DMS53 treated with DMSO at 0.1 percent for 48 hours (cell line): Measurements from ENCODE around the gene METRNL.
"Not testable (repeated sequence)": the region's sequence is repeated elsewhere in the genome, so short reads cannot be mapped to it uniquely, and the experiment has no call there.

Experiments used
- DNase-seq: peaks from one replicate; lab custom pipeline; 2025; ENCODE audit not compliant: unreplicated experiment; lab: John Stamatoyannopoulos, UW

The METRNL gene

DNA sequence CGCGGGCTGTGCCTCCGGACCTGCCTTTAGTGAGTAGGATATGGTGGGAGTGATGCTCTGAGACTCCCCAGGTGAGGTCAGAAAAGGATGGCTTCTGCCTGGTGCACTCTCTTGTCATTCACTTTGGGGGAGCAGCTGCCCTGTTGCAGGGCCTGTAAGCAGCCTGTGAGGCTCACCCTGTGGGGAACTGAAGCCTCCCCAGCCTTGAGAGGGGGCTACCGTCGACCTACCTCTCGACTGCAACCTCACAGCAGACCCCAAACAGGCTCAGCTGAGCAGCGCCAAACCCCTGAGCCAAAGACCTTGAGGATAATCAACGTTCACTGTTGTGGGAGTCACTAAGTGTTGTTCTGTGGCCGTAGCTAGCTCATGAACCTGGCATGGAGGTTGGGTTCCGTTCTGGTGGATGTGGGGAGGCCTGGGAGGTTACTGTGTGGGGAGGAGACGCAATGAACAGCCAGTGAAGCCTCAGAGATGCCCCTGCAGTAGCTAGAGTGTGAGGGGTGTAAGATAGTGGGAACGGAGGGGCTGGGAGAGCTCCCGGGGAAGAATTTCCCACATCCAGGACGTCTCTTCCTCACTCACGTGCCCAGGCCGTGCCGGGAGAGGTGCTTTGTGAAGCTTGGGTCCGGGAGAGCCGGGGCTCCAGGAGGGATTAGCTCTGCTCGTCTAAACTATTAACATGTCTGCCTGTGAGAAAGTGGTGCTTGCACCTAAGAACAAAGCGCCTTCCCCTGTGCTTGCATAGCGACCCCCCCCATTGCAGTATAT lies 38.8 kb downstream of the METRNL start:
- DNase-seq, result no peak

DNA sequence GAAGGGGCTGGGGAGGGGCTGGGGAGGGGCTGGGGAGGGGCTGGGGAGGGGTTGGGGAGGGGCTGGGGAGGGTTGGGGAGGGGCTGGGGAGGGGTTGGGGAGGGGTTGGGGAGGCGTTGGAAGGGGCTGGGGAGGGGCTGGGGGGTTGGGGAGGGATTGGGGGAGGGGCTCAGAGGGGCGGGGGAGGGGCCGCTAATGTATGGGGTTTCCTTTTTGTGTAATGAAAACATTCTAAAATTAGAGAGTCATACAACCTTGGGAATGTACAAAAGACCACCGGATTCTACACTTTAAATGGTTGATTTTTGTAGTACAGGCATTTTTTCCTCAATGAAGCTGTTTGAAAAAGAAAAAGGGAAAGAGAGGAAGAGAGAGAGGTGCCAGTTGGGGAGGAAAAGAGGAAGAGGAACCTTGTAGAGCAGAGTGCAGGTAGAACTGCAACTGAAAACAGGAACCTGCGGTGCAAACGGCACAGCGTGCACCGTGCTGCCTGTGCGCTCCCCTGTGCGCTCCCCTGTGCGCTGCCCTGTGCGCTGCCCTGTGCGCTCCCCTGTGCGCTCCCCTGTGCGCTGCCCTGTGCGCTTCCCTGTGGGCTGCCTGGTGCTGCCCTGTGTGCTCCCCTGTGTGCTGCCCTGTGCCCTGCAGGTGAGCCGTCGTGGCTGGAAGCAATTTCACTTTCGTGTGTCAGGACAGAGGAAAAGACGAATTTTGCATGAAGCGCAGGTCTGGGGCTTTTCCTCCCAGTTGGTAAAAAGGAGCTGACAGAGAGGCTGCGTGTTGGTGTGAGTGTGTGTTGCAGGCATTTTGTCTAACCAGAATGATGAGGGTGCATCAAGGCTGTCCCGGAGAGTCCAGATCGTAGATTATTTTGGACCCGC lies 40.8 kb downstream of the METRNL start:
- DNase-seq, result no peak

DNA sequence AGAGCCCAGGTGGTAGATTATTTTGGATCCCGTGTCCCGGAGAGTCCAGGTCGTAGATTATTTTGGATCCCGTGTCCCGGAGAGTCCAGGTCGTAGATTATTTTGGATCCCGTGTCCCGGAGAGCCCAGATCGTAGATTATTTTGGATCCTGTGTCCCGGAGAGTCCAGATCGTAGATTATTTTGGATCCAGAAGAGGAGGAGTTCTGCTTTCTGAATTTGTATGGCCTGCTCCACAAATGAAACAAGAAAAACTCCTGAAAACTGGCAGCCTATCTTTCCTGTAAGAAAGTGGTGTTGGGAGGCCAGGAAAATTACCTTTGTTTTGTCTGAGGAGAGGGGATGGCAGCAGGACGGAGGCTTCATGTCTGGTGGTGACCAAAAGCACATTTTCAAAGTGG lies 42.1 kb downstream of the METRNL start:
- not testable (repeated sequence) for DNase-seq

DNA sequence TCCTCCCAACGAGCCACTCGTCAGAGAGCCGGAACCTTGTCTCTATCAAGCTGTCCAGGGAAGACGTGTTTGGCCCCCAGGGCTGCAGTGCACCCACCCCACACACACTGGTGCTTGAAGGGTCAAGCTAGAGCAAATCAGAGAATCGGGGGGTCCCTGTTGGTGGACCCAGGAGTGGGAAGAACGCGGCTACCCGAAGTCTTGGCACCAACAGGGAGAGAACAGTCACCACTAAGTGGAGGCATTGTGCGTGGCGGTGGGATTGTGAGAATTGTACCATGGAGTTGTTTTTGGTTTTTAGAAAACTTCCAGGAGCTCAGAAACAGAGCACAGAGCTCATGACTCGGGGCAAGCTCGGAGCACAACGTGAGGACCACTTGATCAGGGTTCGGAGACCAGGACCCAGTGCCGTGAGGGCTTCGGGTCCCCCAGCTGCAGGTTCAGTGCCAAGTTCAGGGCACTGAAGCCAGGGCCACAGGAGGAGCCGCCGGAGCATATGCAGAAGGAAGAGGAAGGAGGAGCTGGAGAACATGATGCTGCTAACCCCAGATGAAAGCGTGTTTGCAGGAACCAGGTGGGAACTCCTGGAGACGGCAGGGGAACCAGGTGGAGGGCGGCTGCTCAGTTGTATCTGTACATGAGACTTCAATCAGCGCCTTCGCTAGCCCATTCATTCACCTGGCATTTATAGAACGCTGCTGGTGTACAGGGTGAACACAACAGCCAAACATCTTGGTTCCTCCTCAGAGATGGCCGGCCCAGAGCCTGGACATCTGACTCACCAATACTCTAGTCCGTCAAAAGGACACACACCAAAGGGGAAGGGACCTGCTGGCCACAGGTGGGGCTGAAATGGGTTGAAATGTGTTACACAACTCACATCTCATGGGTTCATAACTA lies 42.8 kb downstream of the METRNL start:
- DNase-seq, result no peak

DNA sequence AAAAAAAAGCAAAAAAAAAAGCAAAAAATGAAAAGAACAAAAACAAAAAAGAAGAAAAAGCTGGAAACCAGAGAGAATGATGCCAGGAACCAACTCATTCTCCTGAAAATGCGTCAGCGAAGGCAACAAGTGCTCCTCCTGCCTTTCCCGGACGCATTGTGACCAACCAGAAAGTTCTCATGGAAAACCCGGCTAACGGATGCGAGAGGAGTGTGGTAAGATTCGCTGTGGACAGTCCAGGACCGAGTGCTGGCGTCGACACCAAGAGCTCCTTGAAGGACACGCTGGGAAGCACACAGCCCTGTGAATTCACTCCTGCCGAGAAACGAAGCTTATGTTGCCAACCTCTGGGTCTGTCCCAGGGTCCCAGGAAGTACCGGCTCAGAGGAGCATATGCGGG lies 43.4 kb downstream of the METRNL start:
- no peak for DNase-seq

DNA sequence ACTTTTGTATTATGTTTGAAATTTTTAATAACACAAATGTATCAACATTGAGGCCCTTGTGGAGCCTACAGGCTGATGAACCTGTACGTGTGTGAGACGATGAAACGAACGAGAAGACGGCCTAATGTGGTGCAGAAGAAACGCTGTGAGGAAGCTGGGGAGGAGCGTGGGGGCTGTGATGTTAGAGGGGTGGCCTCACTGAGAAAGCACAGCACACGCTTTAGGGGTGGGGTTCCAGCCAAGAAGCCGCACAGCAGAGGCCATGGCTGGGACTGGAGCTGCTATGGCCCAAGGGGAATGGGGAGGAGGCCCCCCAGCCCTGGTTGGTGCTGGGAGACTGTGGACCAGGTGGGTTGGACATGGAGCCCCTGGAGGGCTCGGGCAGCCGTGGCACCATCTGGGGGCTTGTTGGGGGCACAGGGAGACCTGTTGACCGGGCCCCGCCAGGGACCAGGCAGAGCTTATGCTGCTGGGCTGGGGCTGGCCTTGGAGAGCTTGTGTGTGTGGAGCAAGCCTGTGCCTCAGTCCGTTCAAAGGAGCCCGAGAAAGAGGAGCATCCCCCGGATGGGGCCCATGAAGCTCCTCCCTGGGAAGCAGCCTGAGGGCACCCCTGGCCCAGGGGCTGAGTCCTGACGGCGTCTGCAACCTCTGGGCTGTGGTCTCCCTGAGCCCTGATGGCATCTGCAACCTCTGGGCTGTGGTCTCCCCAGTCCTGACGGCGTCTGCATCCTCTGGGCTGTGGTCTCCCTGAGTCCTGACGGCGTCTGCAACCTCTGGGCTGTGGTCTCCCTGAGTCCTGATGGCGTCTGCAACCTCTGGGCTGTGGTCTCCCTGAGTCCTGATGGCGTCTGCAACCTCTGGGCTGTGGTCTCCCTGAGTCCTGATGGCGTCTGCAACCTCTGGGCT lies 44.7 kb downstream of the METRNL start:
- DNase-seq, result no peak

DNA sequence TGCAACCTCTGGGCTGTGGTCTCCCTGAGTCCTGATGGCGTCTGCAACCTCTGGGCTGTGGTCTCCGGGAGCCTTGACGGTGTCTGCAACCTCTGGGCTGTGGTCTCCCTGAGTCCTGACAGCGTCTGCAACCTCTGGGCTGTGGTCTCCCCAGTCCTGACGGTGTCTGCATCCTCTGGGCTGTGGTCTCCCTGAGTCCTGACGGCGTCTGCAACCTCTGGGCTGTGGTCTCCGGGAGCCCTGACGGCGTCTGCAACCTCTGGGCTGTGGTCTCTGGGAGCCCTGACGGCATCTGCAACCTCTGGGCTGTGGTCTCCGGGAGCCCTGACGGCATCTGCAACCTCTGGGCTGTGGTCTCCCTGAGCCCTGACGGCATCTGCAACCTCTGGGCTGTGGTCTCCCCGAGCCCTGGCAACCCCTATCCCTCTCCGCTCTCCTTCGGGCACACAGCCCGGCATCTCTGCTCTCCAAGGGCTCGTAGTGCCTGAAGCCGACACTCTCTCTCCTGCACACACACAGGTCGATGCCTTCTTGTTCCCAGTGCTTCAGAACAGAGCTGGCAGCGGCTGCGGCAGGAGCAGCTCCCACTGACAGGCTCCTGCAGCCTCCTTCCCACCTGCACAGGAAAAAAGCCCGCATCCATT lies 45.6 kb downstream of the METRNL start:
- DNase-seq, result no peak

DNA sequence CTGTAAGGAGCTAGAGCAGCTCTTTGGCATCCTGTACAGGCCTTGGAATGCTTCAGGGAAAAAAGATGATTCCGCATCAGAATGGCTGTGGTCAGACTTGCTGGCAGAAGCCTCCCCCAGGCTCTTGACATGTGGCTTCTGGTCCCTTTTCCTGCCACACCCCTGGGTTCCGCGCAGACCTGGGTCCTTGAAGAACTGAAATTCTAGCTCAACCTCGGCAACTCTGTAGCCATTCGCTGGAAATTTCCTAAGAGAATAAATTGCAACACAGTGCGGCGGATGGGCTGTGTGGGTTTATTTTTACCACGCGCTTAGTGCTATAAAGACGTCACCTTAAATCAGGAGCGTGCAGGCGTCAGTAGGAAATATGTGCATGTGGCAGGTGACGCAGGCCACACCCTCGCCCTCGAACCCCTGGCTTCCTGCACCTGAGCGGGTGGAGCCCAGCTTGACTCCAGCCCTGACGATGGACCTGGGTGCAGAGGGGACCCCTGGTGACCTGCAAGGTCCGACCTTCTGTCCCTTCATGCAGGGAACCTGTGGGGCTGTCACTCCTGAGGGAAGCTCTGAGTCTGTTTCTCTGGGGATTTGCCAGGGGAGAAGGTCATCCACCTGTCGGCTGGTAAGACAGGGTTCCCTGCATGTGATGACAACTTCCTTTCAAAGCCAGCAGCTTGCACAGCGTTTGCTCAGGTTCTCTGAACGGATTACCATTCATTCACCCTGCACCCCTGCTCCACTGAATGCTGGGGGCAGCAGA lies 46.3 kb downstream of the METRNL start:
- DNase-seq, result peak; percentile 25

DNA sequence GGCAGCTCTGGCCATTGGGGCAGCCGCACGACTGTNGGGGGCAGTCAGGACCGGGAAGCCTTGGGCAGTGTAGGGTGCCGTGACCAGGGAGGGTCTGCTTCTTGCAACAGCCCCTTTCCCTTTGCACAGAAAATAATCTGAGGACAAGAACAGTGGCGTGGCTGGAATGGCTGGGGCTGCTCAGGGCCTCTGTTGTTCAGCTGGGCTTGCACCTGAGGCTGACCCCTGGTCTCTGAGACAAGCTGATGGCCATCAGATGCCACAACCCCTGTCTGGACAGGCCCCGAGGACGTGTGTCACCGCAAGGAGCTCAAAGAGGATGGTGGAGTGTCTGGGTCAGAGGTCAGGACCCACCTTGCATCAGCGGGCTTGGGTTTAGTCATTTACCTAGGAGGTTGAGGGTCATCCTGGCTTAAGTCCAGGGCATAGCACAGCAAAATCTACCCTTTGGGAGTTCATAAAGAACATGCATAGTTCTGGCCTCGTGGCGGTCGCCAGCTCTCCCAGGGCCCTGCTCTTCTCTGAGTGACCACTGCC lies 46.9 kb downstream of the METRNL start:
- no peak for DNase-seq

DNA sequence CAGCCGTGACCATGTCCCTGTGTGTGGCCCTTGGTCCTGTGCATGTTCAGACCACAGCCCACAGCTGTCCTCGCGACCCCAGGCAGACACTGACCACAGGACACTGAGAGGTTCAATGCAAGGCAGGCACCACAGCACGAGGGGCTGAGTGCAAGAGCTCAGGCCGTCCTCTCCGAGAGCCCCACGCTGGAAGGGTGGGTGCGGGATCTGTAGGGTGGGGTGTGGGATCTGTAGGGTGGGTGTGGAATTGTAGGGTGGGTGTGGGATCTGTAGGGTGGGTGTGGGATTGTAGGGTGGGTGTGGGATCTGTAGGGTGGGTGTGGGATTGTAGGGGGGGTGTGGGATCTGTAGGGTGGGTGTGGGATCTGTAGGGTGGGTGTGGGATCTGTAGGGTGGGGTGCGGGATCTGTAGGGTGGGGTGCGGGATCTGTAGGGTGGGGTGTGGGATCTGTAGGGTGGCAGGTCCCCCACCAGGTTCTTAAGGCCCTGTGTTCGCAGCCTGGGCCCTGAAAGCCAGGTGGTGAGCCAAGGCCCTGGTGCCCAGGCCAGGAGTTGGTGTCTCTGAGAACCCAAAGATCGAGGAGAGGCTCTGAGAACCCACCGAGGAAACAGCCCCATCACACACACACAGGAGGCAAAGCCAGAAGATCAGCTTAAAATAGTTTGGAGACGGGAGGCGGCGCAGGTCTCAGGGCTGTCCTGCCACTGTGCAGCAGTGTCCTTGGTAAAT lies 48.2 kb downstream of the METRNL start:
- no peak for DNase-seq

DNA sequence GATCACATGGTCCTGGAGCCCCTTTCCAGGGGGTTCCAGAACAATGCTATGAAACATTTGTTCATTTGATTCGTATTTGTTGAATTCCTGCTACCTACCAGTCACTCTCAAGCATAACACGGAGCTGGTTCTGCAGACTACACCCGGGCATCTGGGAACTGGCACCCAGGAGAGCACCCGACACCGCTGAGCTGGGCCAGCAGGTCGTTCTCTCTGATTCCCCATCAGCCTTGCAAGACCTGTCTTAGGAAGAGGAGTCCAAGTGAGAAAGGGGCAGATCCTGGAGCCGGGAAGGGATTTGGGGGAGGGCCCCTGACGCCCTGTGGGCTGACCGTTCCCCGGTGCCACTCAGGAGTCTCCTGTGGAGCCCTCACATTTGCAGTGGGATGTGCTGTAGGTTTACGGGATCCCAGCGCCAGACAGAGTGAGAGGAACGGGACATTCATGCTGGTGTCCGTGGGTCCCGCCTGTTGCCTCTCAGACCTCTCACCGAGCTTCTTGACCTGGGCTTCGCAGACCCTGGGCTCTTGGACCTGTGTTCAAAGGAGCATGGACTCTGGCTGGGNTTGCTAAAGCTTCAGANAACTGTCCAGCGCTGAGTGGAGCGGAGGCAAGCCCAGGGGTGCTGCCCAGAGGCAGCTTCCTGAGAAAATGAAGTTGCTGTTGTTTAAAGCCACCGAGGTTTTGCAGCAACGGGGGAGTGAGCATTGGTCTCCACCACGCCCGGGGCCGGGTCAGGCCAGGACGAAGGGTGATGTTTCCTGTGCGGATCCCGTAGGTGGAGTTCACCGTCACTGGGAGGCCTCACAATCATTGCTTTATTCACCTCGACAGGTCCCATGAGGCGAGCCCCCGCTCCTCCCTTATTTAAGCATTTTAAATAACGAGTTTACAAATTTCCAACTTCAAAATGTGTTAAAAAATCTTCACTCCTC lies 49.2 kb downstream of the METRNL start:
- DNase-seq, result no peak

DNA sequence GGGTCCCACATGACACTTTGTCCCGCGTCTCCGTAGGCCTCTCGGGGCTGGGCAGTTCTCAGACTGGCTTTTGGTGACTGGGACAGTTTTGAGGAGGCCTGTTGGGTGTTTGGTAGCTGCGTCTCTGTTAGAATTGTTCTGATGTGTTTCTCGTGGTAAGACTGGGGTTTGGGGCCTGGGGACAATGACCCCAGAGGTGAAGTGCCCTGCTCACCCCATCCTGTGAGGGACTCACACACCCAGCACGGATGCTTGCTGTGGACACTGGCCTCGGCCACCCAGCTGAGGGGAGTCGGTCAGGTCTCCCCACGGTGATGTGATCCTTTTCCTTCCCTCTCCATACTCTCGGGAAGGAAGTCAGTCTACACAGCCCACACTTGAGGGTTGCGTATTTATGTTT lies 50.3 kb downstream of the METRNL start:
- no peak for DNase-seq

DNA sequence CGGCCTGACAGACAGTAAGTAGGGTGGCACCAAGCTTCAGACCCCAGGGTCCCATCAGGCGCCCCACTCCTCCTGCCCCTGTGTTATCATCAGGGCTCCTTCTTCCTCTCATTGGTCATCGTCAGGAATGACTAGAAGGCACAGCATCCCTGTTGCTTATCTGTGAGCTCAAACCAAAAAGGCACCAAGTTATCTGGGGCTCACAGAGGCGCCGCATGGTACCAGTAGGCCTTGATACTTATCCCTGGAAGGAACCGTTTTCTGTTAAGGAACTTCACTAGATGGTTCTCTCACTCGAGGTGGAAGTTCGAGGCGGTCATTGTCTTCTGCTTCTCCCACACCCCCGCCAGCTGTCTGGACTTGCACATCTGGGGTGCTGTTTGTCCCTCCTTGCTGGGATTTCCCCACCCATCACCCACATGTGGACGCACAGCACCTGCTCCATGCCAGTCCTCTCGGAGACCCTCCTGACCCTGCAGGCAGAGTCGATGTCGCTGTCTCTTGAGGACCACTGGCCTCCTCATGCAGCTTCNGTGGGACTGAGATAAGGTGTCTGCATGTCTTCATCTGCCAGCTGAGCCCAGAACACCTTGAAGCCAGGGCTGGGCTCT lies 52.1 kb downstream of the METRNL start:
- no peak for DNase-seq

DNA sequence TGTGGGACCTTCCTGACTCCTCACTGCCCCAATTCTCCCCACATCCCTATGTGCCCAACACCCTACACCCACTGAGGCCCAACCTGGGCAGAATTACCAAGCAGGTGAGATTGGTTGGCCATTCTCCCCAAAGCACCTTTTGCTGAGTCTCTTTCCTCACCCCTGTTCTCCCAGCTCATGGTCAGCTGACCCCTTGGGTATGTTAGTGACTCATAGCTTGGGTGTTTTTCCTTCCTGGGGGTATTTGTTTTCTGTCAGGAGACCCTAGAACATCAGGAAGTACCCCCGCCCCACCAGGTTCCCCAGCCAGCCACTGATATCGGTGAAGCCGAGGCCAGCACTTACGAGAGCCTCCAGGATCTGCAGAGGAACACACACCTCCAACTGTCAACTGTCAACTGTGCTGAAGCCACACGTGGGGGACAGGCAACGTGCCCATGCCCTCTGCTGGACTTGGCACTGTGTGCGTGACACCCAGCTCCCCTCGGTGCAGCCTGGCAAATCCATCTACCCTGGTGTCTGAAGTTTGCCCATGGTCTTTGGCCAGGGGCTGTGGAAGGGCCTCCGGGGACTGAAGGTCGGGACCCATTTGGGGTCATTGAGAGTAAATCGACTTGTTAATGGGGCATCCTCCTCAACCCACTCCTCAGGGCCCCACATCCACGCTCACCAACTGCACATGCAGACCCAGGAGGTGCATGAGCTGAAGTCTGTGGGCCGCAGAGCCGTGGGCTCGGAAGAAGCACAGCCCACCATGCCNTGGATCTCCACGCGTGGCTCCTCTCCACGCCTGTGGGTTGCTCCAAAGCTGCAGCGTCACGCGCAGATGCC lies 53.1 kb downstream of the METRNL start:
- no peak for DNase-seq

DNA sequence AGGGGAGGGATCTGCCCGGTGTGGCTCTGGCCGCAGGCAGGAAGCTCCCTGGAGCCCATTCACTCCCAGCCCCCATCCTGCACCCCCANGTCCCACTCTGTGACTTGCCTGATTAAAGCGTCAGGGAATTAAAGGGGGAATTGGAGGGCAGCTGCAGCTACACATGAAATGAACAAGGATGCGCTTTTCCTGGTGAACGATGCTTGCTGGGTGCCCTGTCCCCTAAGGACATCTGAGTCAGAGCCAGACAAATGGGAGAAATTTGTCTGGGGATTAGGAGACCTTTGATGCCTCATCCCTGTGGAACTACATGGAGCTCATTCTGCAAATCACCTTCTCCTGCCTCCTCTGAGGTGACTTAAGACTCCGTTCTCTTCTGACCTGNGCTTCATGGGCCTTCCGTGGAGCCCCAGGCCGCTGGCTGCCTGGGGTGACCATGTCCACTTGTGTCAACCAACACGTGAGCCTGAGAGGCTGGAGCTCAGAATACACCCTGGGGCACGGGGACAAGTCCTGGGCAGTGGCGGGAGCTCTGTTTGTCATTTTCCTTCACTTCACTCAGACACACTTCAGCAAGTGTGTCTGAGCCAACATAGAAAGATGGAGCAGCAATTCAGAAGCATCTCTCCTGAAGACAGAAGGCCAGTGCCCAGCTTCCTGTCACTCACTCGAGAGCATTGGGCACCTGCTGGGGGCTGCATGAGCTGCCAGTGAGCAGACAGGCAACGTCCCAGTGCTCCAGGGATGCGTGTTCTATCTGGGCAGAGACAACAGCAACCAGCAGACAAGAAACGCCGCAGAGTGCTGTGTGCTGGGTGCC lies 54.1 kb downstream of the METRNL start:
- no peak for DNase-seq
